Transverse colon (tissue), 4 donors: ENCODE results near the gene FAM98C.

ENCODE experiments used
- CTCF ChIP-seq, 5 experiments: fragments of 200-600 bp in 3 of 5; fragments of 450-650 bp in 2 of 5; sonication (generic) in 3 of 5; IDR thresholded peaks; 1 replicate in 2 of 5; 2 replicates in 3 of 5; pipeline ENCODE4 v1.5.1; 2016 to 2017; ENCODE audit warnings: antibody characterized with exemption in 5 of 5, inconsistent platforms in 3 of 5, mild to moderate bottlenecking in 2 of 5, moderate library complexity in 1 of 5
- EP300 ChIP-seq: sonication (generic); formaldehyde crosslinking; IDR thresholded peaks from one replicate; pipeline ENCODE4 v1.6.1; 2017; ENCODE audit warnings: antibody characterized with exemption, low read depth
- POLR2AphosphoS5 ChIP-seq, 3 donors: sonication (generic); formaldehyde crosslinking; IDR thresholded peaks; one replicate each; pipeline ENCODE4 v1.6.1; 2016; ENCODE audit warnings: antibody characterized with exemption in 3 of 3

DNA sequence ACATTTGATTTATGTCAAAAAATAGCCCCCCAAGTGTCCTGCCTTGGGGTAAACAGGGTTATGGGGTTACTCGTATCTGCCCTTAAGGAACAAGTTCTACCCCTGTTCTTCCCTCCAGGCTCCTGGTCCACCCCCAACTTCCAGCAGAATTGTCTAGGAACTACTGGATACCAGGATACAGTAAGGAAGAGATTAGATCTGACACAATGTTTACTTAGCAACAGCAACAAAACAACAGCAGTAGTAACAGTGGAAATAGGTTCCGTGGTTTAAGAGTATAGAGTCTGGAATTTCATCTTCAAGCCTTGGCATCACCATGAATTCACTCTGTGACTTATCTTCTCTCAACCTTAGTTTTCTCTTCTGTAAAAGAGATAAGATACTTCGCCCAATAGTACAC is 1.7 kb upstream of the FAM98C start:
- TF ChIP-seq POLR2AphosphoS5 (IDR thresholded peaks at IDR 0.05) (no peak), CTCF (IDR thresholded peaks at IDR 0.05) (no peak), EP300 (no peak)
